Loucy (cell line): ENCODE measurements around the gene GARIN5A.

ENCODE experiments used
- H2AFZ ChIP-seq: fragments of 200-600 bp; sonication (generic); 2 replicates; pipeline ENCODE4 v1.6.0; 2016; ENCODE audit warnings: antibody characterized with exemption, mild to moderate bottlenecking, low read length, moderate library complexity
- H3F3A ChIP-seq: fragments of 200-600 bp; 2 replicates; pipeline ENCODE4 v1.6.0; 2016; ENCODE audit warnings: antibody characterized with exemption, low read depth, mild to moderate bottlenecking
- H3K27me3 ChIP-seq: fragments of 200-600 bp; sonication (generic); 2 replicates; pipeline ENCODE4 v1.6.1; 2014; ENCODE audit warnings: low read length, mild to moderate bottlenecking; ENCODE audit not compliant: insufficient read depth, poor library complexity, severe bottlenecking
- H3K36me3 ChIP-seq: fragments of 200-600 bp; sonication (generic); 2 replicates; pipeline ENCODE4 v1.6.1; 2016; ENCODE audit warnings: low read length; ENCODE audit not compliant: insufficient read depth
- H3K4me1 ChIP-seq: fragments of 200-600 bp; sonication (generic); 2 replicates; pipeline ENCODE4 v1.5.1; 2014; ENCODE audit warnings: low read length, mild to moderate bottlenecking; ENCODE audit not compliant: insufficient read depth, poor library complexity, severe bottlenecking
- H3K4me2 ChIP-seq: fragments of 200-600 bp; sonication (generic); 2 replicates; pipeline ENCODE4 v1.6.0; 2014; ENCODE audit warnings: antibody characterized with exemption, low read length, low read depth, mild to moderate bottlenecking; ENCODE audit not compliant: poor library complexity, severe bottlenecking
- H3K4me3 ChIP-seq: fragments of 200-600 bp; sonication (generic); 2 replicates; pipeline ENCODE4 v1.5.1; 2014; ENCODE audit warnings: low read length, mild to moderate bottlenecking, mixed read lengths; ENCODE audit not compliant: poor library complexity, severe bottlenecking
- H3K79me2 ChIP-seq: fragments of 200-600 bp; sonication (generic); 2 replicates; pipeline ENCODE4 v1.6.1; 2014; ENCODE audit warnings: low read length; ENCODE audit not compliant: insufficient read depth
- H3K9ac ChIP-seq: fragments of 200-600 bp; sonication (generic); 2 replicates; pipeline ENCODE4 v1.6.0; 2014; ENCODE audit warnings: mild to moderate bottlenecking, low read depth, low read length, moderate library complexity; ENCODE audit not compliant: poor library complexity, severe bottlenecking
- H3K9me2 ChIP-seq: fragments of 200-600 bp; sonication (generic); replicated peaks from 2 replicates; pipeline ENCODE4 v1.6.1; 2016; ENCODE audit warnings: low read depth, low read length, mixed read lengths
- H3K9me3 ChIP-seq: fragments of 200-600 bp; sonication (generic); 2 replicates; pipeline ENCODE4 v1.6.1; 2014; ENCODE audit warnings: mild to moderate bottlenecking, antibody characterized with exemption, low read length, low read depth; ENCODE audit not compliant: insufficient read depth
- H4K20me1 ChIP-seq: fragments of 200-600 bp; sonication (generic); 2 replicates; pipeline ENCODE4 v1.6.0; 2014; ENCODE audit warnings: antibody characterized with exemption, low read length, mild to moderate bottlenecking; ENCODE audit not compliant: insufficient read depth, poor library complexity, severe bottlenecking
- CTCF ChIP-seq: fragments of 200-600 bp; sonication (generic); conservative IDR thresholded peaks from 2 replicates; pipeline ENCODE4 v1.5.1; 2014; ENCODE audit warnings: mild to moderate bottlenecking, antibody characterized with exemption, low read length
- EZH2phosphoT487 ChIP-seq: fragments of 200-600 bp; IDR thresholded peaks from 2 replicates; pipeline ENCODE4 v1.6.1; 2018; ENCODE audit warnings: antibody characterized with exemption, mild to moderate bottlenecking, moderate library complexity, borderline replicate concordance

GARIN5A gene

GRCh38 chr19:50478901-50479715 is 2.5 kb upstream of the GARIN5A start:
- H3K9me2 ChIP-seq = no peaks in the 10 kb centered on the region

GRCh38 chr19:50477751-50478515 is 1.3 kb upstream of the GARIN5A start:
- Histone ChIP-seq H3F3A (no peaks in the 10 kb centered on the region), H3K4me2 (no peak overlapping the region), H3K9ac (no peak overlapping the region), H2AFZ (no peak overlapping the region), H3K27me3 (no peaks in the 10 kb centered on the region), H3K36me3 (no peaks in the 10 kb centered on the region), H3K9me3 (no peaks in the 10 kb centered on the region), H3K79me2 (no peaks in the 10 kb centered on the region), H4K20me1 (no peaks in the 10 kb centered on the region), H3K4me1 (no peaks in the 10 kb centered on the region), H3K9me2 (no peaks in the 10 kb centered on the region), H3K4me3 (no peak overlapping the region)
- TF ChIP-seq EZH2phosphoT487 (no peak), CTCF (no peak)

More at GRCh38 chr19:50478901-50479715, 2.5 kb upstream of the GARIN5A start:
- Histone ChIP-seq H3K79me2 (no peaks in the 10 kb centered on the region), H4K20me1 (no peaks in the 10 kb centered on the region), H3K4me3 (no peak overlapping the region), H3K4me1 (no peaks in the 10 kb centered on the region), H3K9ac (no peak overlapping the region), H3K27me3 (no peaks in the 10 kb centered on the region), H3F3A (no peaks in the 10 kb centered on the region), H3K36me3 (no peaks in the 10 kb centered on the region), H3K4me2 (no peak overlapping the region), H2AFZ (no peak overlapping the region), H3K9me3 (no peaks in the 10 kb centered on the region)
- TF ChIP-seq CTCF (peak; percentile 70), EZH2phosphoT487 (no peak)

GRCh38 chr19:50476907-50477238 is 225 bp upstream of the GARIN5A start:
- Histone ChIP-seq H3K4me2 (no peak overlapping the region), H3K9me3 (no peaks in the 10 kb centered on the region), H3K9me2 (no peaks in the 10 kb centered on the region), H3K27me3 (no peaks in the 10 kb centered on the region), H3K4me3 (no peak overlapping the region), H3K9ac (no peak overlapping the region), H3K4me1 (no peaks in the 10 kb centered on the region), H3F3A (no peaks in the 10 kb centered on the region), H2AFZ (no peak overlapping the region), H4K20me1 (no peaks in the 10 kb centered on the region), H3K36me3 (no peaks in the 10 kb centered on the region), H3K79me2 (no peaks in the 10 kb centered on the region)
- TF ChIP-seq CTCF = no peak
- TF ChIP-seq EZH2phosphoT487 = no peak
